Activated CD4-positive, alpha-beta T cell treated with anti-CD3 and anti-CD28 coated beads, Interleukin-2, amount 50 U/mL, for 48 hours (primary cell): ENCODE results near the gene TXNDC16.

Experiments used
- DNase-seq, 2 experiments: peaks; one replicate each; pipeline ENCODE4 v3.0.0-alpha.2; 2020

Gene TXNDC16

DNA sequence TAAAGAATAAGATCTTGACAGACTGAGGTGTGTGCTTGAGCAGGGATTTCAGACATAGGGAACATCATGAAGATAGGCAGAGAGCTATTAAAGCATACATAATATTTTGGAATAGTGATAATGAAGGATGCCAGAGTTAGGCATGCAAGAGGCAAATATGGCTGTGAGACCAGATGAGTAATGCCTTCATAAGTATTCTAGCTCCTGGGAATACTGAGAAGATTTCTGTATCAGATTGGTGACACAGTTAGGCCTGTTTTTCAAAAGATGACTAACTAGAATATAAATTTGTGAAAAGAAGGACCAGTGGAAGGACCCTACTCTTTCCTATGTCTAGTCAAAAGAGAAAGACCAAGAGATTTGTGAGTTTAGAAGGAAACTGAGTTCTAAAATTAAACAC, 108.8 kb downstream of the TXNDC16 start:
- DNase-seq = no peak

DNA sequence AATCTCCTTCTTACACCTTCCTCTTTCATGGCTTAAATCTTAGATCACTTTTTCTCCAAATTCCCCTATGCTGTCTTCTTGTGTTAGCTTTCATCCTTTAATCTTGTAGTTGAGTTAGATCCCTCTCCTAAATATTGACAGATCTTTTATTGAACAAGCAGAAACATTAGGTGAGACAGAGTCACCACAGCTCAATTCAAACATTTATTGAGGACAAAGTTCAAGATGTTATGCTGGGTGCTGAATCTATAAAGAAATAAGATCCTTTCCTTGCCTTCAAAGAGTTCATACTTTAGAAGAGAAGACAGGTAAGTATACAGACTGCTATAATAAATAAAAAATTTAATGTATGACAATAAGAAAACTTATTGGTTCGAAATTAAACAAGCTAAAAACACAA, 109.7 kb downstream of the TXNDC16 start:
- DNase-seq = no peak

DNA sequence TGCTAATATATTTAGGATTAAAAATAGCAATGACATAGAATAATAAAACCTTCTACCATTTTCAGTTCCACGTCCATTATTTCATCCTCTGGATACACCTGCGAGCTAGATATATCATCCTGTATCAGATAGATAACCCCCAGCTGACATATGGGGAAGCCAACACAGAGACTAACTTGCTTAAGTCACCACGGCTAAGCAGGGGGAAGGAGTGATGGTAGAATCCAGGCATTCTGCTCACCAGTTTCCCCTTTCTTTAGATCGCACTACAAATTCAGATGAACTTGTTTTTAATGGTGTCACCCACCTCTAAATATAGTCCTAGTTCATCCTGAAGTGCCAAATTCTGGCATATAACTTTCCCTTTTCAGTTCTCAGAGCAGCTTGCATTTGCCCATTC, 110.1 kb downstream of the TXNDC16 start:
- no peak for DNase-seq

DNA sequence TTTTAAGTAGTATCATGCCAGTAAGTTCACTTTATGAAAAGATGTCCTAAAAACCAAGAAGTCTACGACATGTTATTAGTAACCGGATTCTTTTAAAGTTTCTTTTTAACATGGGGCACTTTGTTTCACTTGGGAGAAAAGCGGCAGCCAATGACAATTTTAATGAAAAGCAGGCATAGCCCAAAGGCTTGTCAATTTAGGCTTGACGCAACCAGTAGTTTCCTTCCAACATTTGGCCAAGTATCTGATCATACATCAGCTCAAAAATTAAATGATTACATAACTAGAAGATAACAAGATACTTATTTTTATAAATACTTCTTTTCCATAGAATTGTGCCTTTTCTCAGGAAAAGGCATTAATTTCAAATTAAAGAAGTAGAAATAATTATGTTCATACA, 112.8 kb downstream of the TXNDC16 start:
- DNase-seq = no peak

DNA sequence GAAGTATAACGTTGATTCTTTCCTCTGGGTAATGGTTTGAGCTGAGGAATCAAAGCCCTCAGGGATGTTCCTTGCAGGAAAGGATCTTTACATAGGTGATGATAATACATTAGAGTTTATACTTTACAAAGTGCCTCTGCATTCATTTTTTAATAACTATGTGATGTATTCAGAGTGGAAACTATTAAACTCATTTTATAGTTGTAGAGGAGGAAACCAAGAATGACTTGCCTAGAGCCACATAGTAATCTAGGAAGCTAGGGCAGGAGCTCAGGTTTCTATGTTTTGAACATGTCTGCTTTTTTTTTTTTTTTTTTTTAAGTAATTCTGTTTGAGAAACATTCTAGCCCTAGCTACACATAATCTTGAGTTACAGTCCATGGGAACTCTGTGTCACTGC, 117.3 kb downstream of the TXNDC16 start:
- no peak for DNase-seq

DNA sequence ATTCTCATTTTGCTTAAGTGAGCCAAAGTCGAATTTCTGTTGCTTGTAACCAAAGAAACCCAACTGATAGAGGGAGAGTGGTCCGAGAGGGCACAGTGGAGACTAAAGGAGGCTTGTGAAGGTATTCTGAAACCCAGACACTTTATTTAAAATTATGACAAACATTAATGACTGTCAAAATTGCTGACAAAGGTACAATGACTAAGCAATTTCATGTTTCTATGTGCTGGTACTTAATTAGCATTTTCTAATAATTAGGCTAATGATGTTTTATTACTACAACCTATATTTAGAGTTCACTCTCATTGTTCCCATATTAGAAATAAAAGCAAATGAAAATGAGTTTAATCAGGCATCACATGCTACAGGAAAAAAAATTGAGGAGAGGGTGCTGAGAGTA, 121.8 kb downstream of the TXNDC16 start:
- DNase-seq = no peak

DNA sequence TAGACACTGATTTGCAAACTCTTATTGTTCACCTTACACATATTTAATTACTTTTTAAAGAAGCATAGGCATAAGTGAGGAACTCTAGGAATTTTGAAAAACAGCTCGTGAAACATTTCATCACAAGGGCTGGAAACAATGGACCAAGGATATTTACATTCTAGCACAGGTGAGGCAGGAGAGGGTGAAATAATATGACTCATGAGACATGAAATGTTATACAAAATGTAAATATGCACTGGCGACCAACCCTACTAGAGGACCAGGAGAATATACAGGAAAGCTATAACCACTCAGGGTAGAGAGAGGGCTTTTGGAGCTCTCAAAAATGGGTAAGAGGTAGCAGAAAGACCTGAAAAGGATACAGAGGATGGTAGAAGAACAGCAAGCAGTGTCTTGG, 122.9 kb downstream of the TXNDC16 start:
- no peak for DNase-seq

DNA sequence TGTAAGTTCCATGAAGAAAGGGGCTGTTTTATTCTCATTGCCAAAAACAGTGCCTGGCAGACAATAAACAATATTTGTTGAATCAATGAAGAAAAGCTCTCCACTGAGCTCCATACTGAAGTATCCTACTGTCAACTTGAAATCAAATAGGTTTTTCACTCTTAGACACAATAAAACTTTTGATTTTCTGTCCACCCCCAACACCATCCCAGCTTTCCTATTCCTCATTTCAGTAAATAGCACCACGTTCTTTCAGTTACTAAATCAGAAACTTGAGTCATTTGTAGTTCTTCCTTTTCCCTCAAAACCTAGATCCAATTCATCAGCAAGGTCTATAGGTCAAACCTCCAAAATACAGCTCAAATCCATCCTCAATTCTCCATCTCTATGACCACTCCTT, 124.8 kb downstream of the TXNDC16 start:
- DNase-seq = no peak

DNA sequence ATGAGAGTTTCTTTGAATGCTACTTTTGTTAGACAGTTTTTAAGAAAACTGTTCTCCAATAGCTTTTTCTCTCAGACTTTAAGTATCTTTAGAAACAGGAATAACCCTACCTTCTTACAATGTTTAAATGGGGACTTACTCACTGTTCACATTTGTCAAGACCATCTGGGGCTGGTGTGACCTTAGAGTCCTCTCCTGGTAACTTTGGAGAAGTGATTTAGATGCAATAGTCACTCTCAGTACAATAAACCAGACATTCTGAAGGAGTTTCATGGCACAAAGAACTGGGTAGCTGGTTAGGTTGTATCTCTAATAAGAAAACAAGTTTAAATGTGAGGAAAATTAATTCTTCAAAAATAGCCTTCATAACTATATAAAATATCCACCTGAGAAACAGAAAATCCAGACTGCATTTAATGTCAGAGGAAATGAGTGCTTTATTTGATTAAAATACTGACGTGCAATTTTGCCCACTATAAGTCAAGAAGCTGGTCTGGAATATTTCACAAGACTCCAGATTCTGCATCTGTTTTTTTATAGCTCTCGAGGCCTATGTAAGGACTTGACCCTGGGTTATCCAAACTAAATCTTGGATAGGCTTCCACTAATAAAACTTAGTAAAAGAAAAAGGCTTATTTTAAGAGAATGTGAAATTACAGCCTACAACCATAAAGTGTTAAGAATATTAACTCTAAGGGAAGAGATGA, 129.5 kb downstream of the TXNDC16 start:
- no peak for DNase-seq

DNA sequence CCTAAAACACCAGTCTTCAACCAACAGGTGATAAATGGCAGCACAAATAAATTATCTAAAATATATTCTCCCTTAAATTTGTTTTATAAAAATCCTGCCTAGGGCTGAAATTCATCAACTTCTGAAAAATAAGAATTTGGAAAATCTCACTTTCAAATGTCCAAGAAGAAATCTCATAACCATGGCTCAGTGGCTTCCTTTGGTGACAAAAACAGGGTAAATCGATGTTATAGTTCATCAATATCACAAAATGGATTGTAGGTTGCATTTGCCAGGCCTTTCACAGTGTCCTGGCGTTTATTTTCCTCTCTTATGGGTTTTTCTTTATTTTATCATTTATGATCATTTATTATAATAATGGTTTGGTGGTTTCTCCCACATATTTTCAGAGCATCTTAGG, 135.2 kb downstream of the TXNDC16 start:
- no peak for DNase-seq

DNA sequence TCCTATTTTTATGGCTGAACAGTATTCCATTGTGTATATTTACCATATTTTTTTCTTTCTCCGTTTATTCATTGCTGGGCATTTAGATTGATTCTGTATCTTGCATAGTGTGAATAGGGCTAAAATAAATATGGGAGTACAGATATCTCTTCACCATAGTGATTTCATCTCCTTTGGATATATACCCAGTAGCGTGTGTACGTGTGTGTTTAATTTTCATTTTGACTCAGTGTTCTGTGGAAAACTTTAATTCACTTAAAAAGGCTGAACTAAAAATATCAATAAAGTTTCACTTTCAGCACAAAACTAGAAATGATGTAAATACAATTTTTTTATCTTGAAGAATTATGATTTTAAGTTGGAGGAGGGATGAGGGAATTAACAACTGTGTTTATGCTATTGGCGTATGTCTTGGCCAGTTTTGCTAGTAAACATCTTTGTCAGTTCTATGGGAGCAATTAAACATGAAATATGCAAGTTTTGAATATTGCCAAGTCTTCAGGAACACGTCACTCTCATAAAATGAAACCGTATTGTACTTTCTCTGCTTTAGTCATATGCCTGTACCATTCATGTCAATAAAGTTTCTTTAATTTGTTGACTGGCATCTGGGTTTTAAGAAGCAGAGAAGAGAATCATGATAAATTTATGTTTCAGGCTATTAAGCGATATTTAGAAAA, 138.4 kb downstream of the TXNDC16 start:
- no peak for DNase-seq

DNA sequence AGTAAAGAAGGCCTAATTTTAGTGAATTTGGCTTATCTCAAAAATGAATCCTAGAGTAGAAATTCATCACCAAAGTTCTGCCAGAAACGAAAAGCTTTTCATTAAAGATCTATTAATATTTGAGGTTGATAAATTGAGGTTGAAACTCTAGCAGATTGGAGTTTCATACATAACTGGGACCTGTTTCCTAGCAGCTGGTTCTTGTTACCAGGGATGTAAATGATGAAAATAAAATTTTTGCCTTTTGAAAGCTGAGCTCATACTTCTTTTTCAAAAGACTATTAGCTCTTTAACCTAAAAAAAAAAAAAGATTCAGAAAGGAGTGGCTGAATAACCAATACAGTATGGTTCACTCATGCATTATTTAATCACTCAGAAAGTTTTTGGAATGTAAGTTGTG, 139.9 kb downstream of the TXNDC16 start:
- no peak for DNase-seq

DNA sequence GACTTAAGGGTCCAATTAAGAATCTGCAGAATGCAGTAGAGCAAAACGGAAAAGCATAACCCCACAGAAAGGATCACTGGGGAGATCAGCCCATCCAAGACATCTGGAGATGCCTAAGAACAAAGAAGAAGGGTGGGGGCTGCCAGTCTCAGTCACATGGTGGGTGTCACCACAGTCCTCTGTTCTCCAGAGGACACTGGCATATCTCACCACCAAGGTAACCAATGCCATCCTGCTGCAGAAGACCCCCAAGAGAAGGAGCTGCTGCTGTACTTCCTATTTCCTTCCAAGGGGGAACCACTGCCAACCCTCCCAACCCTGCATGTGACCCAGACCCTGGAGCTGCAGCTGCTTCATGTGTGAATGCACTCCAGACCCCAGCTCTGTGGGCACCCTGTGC, 147.0 kb downstream of the TXNDC16 start:
- no peak for DNase-seq

DNA sequence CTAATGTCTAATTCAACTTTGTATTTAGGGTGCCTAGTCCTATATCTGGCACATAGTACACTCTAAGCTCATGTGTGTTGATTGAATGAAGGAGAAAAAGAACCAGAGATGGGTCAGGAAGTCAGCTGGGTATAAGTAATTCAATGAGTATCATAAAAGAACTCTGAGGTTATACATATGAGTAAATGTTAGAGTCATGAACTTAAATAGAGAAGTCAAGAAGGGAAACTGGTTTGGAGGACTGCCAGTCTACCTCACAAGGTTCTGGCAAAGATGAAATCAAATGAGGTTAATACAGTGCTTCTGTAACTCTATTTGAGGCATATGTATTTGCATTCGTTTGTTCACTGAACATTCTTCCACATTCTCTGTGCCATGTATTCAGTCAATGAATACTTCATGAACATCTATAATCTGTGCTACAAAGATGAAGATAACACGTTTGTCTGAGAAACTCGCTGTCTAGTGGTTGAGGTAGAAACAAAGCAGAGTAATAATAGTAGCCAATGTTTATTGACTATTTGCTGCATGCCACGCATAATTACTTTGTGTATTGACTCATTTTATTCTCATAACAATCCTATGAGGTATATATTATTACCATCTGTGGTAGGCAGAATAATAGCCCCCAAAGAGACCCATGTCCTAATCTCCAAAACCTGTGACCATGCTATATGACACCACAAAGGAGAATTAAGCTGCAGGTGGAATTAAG, 149.3 kb downstream of the TXNDC16 start:
- peak; percentile 22 to 34 for DNase-seq

DNA sequence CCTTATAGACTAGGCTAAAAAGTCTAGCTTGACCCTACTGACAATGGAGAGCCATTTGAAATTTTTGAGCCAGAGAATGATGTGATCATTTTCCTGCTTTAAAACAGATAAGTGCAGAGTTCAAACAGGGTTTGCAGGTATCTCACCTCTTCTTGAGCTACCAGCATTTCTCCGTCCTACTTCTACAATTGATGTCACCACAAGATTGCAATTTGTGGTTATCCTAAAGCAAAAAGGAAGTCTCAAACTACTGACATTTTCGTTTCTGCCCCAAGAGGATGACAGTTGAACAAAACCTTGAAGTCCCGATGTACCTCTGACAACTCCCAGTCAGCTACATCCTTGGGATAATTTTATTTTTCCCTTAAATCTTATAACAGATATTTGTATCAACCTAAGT, 151.5 kb downstream of the TXNDC16 start:
- no peak for DNase-seq

DNA sequence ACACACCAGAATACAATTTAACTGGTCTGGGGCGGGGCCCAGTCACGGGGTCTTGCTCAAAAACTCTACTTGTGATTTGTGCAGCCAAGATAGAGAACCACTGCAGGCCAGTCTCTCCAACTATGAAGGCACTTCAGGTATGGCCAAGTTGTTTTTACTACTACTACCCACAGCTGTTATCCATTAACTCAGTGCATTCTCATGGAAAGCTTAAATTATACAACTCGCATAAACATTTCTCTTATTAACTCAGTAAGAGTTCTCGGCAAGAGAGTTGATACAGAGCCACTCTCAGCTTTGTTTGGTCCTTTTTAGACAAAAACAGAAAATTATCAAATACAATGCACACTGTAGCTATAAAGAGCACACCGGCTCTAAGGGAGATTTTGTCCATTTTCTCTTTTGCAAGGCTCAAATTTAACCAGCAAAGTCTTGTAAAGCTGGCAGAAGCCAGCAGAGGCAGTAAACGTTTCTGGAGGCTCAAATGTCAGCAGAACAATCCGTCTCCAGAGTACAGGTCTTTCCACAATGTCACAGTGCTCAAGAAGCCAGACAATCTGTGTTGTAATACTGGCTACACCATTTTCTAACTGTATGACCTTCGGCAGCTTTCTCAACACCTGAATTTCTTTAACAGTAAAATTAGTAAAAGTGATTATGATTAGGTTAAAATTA, 152.2 kb downstream of the TXNDC16 start:
- no peak for DNase-seq

DNA sequence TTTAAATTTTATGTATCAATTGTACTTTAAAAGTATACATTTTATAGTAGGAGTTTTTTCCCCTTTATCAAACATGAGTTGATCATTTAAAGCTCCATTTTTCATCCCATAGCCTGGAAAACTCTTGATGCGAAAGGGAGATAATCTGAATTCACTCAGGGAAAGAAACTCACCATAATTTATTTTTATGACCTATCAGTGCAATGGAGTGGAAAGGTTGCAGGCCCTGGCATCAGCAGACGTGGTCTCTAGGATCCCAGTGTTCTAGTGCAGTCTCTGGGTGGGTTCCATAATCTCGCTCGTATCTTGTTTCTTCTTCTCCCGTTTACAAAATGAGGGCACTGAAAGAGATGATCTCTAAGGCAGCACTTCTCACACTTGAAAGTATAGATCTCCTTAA, 153.2 kb downstream of the TXNDC16 start:
- no peak for DNase-seq

DNA sequence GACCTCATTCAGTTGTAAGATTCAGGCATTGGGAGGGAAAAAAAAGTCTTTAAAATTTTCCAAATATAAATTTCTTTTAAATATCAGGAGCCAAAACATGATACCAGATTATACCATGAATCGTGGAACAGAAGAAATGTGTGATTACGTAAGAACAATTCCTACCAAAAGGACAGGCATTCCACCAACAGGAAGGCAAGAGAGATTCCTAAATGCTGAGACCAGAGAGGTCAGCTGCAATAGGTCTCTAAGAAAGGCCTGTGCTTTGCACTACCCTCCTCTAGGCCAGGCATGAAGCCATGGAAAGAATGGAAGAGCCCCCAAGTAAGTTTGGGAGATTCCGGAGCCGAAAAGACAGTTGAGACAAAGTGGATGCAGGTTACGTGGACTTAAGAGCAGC, 154.5 kb downstream of the TXNDC16 start:
- no peak for DNase-seq

DNA sequence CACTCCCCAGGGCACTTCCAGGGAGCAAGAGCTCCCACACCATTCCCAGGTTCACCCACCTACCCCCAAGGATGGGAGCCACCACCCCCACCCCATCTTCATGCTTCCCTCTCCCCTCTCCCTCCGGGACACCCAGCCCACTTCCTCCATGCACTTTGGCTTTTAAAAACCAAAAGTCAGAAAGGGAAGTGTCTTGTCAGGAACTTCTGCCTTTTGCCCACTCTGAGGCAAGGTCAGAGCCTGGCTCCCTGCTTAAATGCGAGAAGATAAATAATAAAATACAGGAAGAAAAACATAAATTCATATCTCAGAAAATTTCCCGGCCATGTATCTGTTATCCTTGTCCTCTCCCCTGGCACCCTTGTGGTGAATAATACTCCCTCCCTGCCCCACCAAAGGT, 156.6 kb downstream of the TXNDC16 start:
- no peak for DNase-seq

DNA sequence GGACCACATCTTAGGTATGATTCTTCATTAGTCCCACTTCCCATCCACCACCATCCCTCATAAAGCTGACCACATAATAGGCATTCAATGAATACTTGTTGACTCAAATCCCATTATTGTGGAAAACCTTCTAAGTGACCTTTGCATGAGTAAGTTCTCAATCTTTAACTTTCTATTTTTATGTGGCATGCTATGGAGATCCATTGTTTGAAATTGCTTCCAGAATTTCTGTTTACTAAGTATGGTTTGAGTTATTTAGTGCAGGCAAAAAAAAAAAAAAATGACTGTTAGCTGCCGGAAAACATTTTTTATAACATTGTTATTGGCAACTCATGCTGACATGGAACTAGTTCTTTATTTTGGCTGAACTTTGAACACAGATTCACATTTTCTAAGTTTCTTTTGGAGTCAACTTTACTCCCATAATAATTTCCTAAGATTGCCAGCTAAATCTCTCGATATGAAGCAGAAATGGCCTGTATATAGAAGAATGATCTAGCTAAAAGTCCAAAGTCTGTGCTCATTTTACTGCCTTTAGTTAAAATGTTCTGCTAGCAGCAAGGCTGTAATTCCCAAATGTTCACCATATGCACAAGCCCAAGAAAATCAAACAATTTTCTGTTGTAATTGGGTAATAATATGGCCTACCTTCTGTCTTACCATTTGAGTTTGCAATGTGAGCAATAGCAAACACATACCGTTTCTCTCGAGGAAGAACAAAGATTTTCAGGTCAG, 160.3 kb downstream of the TXNDC16 start:
- DNase-seq = no peak
